GM12891 (cell line): ENCODE data around the gene STARD10.

Source experiments
- DNase-seq: peaks from one replicate; pipeline ENCODE4 v3.0.0; 2011; ENCODE audit warnings: low spot score; ENCODE audit not compliant: insufficient read length
- FAIRE-seq: peaks from 2 replicates; lab custom pipeline; 2011; peaks lifted over from hg19 to GRCh38; lab: Jason Lieb, UNC
- PAX5 ChIP-seq: IDR thresholded peaks from 2 replicates; pipeline ENCODE4 v1.6.1; 2011; ENCODE audit warnings: low read length, moderate library complexity, mild to moderate bottlenecking; ENCODE audit not compliant: insufficient read depth, severe bottlenecking
- POLR2A ChIP-seq: IDR thresholded peaks from 2 replicates; pipeline ENCODE4 v1.6.1; 2011; ENCODE audit warnings: low read depth, low read length, control low read depth
- POLR2AphosphoS5 ChIP-seq: IDR thresholded peaks from 2 replicates; pipeline ENCODE4 v1.6.1; 2011; ENCODE audit warnings: low read depth, low read length, control low read depth
- POU2F2 ChIP-seq: IDR thresholded peaks from 2 replicates; pipeline ENCODE4 v1.6.1; 2011; ENCODE audit warnings: low read depth, mild to moderate bottlenecking, control low read depth, low read length, moderate library complexity
- SPI1 ChIP-seq: IDR thresholded peaks from 2 replicates; pipeline ENCODE4 v1.6.1; 2011; ENCODE audit warnings: low read depth, low read length, control low read depth
- TAF1 ChIP-seq: IDR thresholded peaks from 2 replicates; pipeline ENCODE4 v1.6.1; 2011; ENCODE audit warnings: low read depth, low read length, control low read depth

The STARD10 gene

GRCh38 chr11:72776117-72776843 lies 17.6 kb downstream of the STARD10 start:
- DNase-seq: no peak
- TF ChIP-seq TAF1: no peak
- FAIRE-seq: no peak

DNA sequence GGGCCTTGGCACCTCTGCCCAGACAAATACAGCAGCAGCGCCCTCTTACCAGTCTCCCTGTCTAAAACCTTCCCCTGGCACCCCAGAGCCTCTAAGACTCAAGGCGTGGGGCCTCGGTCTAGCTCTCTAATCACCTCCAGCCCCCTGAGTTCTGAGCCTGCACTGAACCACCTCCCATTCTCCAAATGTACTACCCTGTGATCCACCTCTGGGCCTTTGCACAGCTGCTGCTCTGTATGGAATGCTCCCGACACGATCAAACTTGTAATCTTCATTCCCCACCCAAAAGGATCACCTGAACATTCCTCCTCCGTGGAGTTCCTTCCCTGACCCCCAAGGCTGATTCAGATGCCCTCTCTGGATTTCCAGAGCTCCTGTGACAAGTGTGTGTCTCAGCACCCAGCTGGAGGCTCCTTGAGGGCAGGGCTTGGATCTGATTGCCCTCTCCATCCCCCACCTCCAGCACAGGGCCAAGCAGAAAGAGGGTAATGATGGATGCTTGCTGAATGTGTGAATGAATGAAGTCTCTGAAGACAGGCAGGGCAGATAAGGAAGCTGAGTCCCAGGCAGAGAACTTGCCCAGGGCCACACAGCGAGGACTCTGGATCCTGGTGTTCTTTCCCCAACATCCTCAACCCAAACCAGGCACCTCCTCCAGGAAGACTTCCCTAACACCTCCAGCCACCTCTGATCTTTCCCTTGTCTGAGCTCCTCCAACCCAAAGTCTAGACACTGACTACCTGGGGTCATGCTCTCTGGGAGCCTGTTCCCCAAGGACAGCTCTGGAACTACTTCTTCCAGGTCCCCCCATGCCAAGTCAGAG lies 18.3 kb downstream of the STARD10 start:
- FAIRE-seq (peak; percentile 31), DNase-seq (no peak)
- TF ChIP-seq POLR2A (no peak), POLR2AphosphoS5 (no peak), SPI1 (no peak), TAF1 (no peak), POU2F2 (no peak), PAX5 (no peak)

- FAIRE-seq: no peak
- DNase-seq: no peak
- TF ChIP-seq PAX5 (no peak), SPI1 (no peak), POLR2A (no peak), TAF1 (no peak), POLR2AphosphoS5 (no peak), POU2F2 (no peak)
These were observed 19.3 kb downstream of the STARD10 start for GRCh38 chr11:72774499-72774898.

DNA sequence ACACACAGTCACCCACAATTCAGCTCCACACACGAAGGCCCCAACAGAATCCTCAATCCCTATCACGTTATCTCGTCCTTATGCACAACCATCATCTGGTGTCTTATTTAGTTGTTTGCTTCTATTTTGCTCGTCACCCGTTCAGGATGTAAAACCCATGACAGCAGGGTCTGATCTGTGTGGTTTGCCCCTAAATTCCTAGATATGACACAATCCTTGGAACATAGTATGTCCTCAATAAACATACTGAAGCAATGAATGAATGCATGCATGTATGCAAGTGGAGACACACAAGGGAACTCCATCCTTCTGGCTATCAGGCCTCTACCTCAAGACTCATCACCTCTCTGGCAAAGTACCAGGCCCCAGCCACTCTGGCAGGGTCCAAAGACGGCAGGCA lies 20.2 kb downstream of the STARD10 start:
- no peak for DNase-seq
- no peak for FAIRE-seq
- TF ChIP-seq PAX5 (no peak), POLR2A (no peak), POLR2AphosphoS5 (no peak), TAF1 (no peak), SPI1 (no peak), POU2F2 (no peak)

DNA sequence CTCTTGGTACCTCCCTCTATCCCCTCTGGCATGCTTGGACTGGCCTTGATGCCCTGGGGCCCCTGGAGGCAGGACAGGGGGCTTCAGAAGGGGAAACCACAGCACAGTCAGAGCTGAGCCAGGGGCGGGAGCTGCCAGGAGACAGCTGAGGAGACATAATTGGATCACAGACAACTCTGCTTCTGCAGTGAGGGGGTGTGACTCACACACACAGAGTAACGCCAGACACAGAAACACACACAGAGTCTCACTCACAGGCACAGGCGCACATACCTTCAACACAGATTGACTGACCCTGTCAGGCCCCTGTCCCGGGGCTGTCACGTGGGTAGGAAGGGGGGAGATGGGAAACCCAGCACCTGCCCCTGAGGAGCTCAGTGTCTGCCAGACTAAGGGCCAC lies 20.6 kb downstream of the STARD10 start:
- FAIRE-seq (no peak), DNase-seq (no peak)
- TF ChIP-seq POU2F2 (no peak), POLR2AphosphoS5 (no peak), POLR2A (no peak)

- no peak for FAIRE-seq
- DNase-seq: no peak
- TF ChIP-seq TAF1 (no peak), PAX5 (no peak), POU2F2 (no peak), POLR2AphosphoS5 (no peak), SPI1 (no peak), POLR2A (no peak)
These were observed 21.8 kb downstream of the STARD10 start for GRCh38 chr11:72772059-72772458.

DNA sequence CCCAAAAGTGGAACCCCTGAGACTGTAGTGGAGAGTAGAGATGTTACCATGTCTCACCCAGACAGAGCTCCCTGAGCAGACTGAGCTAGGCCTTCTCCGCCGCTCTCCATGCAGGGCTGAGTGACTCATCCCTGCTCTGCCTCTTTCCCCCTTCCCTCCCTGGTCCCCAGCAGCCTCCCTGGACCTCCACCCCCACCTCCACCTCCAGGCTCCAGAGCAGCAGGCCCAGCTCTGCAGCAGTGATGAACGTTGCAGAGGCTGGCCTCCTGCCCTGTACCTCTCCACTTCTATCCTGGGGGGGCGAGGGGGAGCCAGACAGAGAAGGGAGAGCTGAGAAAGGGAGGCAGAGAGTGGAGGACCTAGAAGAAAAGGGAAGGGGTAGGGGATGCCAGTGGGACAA lies 22.3 kb downstream of the STARD10 start:
- TF ChIP-seq PAX5 (no peak), POLR2A (no peak), POU2F2 (no peak), SPI1 (no peak), POLR2AphosphoS5 (no peak), TAF1 (no peak)
- FAIRE-seq (no peak), DNase-seq (no peak)

DNA sequence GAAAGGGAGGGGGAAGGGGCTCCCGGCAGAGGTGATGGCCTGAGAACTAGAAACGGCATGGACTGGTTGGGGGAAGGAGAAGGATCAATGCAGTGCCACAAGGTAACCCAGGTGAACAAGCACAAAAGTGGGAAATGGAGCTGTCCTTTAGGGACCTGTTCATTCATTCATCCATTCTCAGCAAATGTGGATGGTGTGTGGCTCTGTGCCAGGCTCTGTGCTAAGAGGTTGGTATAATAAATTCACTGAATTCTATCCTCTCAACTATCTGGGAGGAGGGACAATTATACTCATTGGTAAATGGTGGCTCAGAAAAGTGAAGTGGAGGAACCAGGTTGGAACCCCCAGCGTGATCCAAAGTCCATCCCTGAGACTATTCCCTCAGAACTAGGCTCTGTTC lies 23.0 kb downstream of the STARD10 start:
- DNase-seq (no peak), FAIRE-seq (no peak)
- TF ChIP-seq POLR2A (no peak), POLR2AphosphoS5 (no peak), PAX5 (no peak), SPI1 (no peak), POU2F2 (no peak), TAF1 (no peak)

GRCh38 chr11:72769680-72770079 lies 24.2 kb downstream of the STARD10 start:
- FAIRE-seq (no peak), DNase-seq (no peak)
- TF ChIP-seq TAF1: no peak
- no peak for TF ChIP-seq POLR2A
- TF ChIP-seq PAX5: no peak
